ENCODE results near the gene ARHGEF19.

DNA sequence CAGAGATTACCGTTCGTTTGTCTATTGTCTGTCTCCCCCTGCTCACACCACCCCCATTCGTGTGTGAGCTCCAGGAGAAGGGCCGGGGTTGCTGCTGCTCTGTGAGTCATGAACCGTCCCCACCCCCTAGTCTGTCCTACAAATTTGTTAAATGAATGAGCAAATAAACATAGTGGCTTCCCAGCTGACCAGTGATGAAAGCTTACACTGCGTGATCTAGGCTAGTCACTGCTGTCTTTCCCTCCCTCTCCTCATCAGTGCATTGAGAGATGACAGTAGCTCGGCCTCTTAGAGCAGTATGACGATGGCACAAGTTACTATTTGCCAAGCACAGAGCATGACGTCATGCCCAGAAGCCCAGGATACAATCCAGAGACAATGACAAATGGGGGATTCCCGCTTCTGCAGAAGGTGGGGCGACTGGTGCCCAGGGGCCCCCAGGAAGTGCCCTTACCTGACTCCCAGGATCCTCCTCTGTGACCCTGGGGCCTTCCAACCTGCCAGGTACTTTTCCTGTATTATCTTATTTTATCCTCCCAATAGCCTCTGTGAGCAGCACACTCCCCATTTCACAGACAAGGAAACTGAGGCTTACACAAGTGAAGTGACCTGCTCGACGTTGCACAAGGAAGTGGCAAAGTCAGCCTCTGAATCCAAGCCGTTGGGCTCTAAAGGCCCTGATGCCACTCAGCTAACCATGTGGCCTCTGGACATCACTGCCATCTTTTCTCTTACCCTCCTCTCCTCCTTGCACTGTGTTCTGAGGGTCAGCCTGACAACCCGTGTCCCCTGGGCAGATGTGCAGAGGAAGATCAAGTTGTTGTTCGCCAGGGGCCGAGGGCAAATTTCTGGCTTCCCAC is 48.0 kb downstream of the ARHGEF19 start:
- TF ChIP-seq CTCF (IDR thresholded peaks at IDR 0.05) (no peak), SIN3A (IDR thresholded peaks at IDR 0.05; ENCODE audit: borderline replicate concordance, insufficient read depth, low read depth, low read length) (no peak), POLR2AphosphoS5 (IDR thresholded peaks at IDR 0.05; ENCODE audit: low read depth, low read length) (no peak; the same call in 1 of the 2 replicates), TCF7L2 (IDR thresholded peaks at IDR 0.05; ENCODE audit: low read depth, low read length) (no peak)
- TF ChIP-seq, protein P1, sequence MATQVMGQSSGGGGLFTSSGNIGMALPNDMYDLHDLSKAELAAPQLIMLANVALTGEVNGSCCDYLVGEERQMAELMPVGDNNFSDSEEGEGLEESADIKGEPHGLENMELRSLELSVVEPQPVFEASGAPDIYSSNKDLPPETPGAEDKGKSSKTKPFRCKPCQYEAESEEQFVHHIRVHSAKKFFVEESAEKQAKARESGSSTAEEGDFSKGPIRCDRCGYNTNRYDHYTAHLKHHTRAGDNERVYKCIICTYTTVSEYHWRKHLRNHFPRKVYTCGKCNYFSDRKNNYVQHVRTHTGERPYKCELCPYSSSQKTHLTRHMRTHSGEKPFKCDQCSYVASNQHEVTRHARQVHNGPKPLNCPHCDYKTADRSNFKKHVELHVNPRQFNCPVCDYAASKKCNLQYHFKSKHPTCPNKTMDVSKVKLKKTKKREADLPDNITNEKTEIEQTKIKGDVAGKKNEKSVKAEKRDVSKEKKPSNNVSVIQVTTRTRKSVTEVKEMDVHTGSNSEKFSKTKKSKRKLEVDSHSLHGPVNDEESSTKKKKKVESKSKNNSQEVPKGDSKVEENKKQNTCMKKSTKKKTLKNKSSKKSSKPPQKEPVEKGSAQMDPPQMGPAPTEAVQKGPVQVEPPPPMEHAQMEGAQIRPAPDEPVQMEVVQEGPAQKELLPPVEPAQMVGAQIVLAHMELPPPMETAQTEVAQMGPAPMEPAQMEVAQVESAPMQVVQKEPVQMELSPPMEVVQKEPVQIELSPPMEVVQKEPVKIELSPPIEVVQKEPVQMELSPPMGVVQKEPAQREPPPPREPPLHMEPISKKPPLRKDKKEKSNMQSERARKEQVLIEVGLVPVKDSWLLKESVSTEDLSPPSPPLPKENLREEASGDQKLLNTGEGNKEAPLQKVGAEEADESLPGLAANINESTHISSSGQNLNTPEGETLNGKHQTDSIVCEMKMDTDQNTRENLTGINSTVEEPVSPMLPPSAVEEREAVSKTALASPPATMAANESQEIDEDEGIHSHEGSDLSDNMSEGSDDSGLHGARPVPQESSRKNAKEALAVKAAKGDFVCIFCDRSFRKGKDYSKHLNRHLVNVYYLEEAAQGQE (IDR thresholded peaks at IDR 0.05; ENCODE audit: insufficient read depth in 1 of 2, low read depth in 2 of 2, low read length in 1 of 2), result no peak

Measured in Panc1 (cell line).